SH-SY5Y (cell line): ENCODE measurements around the gene PTGIS.

Experiments used
- GATA2 ChIP-seq: IDR thresholded peaks from 2 replicates; pipeline ENCODE4 v1.6.1; 2011; ENCODE audit warnings: mild to moderate bottlenecking, low read depth, low read length
- GATA3 ChIP-seq: IDR thresholded peaks from 2 replicates; pipeline ENCODE4 v1.6.1; 2011; ENCODE audit warnings: low read depth, mild to moderate bottlenecking, low read length, moderate library complexity

GRCh38 chr20:49481116-49481515, 86.8 kb downstream of the PTGIS start:
- no peak for TF ChIP-seq GATA2
- no peak for TF ChIP-seq GATA3
